ENCODE measurements around the gene EML3. TPM values are rescaled to one million over a fixed set of nuclear protein-coding genes. Genes with fewer than 3 reads are reported as not detected.

Gene EML3
- total RNA-seq, 5 donors from 2014 or later (not counting 1 experiment from before 2014, with no cell fraction given), result 160 to 372 (median 328) TPM

DNA sequence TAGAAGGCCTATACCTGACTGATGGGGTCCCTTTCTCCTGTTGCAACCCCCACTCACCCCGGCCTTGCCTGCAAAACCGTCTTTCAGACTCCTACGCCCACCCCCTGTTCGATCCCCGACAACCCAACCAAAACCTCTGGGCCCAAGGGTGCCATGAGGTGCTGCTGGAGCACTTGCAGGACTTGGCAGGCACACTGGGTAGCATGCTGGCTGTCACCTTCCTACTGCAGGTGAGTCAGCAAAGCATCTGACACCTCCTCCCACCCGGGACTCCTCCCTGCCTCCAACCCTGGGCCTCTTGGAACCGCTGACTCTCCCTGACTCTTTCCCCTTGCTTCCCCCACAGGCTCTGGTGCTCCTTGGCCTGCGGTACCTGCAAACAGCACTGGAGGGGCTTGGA is 1.7 kb upstream of the EML3 start:
- Histone ChIP-seq H3K36me3 (ENCODE audit: control insufficient read depth in 2 of 2, extremely low read depth in 1 of 2, insufficient read depth in 1 of 2, low read length in 1 of 2) (peaks cover 9 to 39% of the 10 kb centered on the region in 2 donors), H3K27ac (ENCODE audit: low read length) (peak overlapping the region; percentile 6), H3K4me1 (ENCODE audit: control insufficient read depth in 1 of 2, extremely low read depth in 1 of 2, insufficient read depth in 2 of 2, low read length in 2 of 2) (peaks cover 5 to 41% of the 10 kb centered on the region in 2 experiments), H3K27me3 (replicated peaks in 1 of 2; ENCODE audit: control insufficient read depth in 2 of 2, extremely low read depth in 1 of 2, insufficient read depth in 2 of 2, low read length in 1 of 2) (no peaks in the 10 kb centered on the region), H3K9me3 (no peaks in the 10 kb centered on the region), H3K4me3 (ENCODE audit: control insufficient read depth in 1 of 2, extremely low read depth in 1 of 2, low read length in 1 of 2) (no peak overlapping the region)
- ChIA-PET CTCF (interaction anchor here in 1 of 2 donors (1.4 kb wide), 1 partner anchor 23 kb away, joined by 5 read pairs; the partner anchor contains the start of gene TUT1), POLR2A (no interaction called here)
- peaks cover 35 to 47% (median 42%) of the 10 kb centered on the region in 3 donors for H3K4me1 Mint-ChIP-seq
- 78% methylated on average over 6 of the region's 8 CpGs for WGBS (ENCODE audit: insufficient coverage)
- peak overlapping the region in 2 of 3 donors; percentile 53 to 54 for H3K4me3 Mint-ChIP-seq
- peak overlapping the region; percentile 82 to 94 for H3K27ac Mint-ChIP-seq
- no peak for ATAC-seq (replicated peaks in 1 of 4)
- H3K36me3 Mint-ChIP-seq, result peaks cover 20% of the 10 kb centered on the region
- DNase-seq, result no peak
- H3K9me3 Mint-ChIP-seq, result no peaks in the 10 kb centered on the region
- H3K27me3 Mint-ChIP-seq, result no peaks in the 10 kb centered on the region

DNA sequence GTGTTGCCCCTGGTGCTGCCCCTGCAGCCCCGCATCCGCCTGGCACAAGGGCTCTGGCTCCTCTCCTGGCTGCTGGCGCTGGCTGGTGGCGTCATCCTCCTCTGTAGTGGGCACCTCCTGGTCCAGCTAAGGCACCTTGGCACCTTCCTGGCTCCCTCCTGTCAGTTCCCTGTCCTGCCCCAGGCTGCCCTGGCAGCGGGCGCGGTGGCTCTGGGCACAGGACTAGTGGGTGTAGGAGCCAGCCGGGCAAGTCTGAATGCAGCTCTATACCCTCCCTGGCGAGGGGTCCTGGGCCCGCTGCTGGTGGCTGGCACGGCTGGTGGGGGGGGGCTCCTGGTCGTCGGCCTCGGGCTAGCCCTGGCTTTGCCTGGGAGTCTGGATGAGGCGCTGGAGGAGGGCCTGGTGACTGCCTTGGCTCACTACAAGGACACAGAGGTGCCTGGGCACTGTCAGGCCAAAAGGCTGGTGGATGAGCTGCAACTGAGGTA is 760 bp upstream of the EML3 start:
- Mint-ChIP-seq H3K4me3 (peak overlapping the region in 1 of 3 donors; percentile 54), H3K27me3 (no peaks in the 10 kb centered on the region), H3K9me3 (no peaks in the 10 kb centered on the region), H3K27ac (peak overlapping the region; percentile 84 to 94), H3K4me1 (peaks cover 42 to 50% (median 46%) of the 10 kb centered on the region in 3 donors), H3K36me3 (peaks cover 23% of the 10 kb centered on the region)
- Histone ChIP-seq H3K9me3 (no peaks in the 10 kb centered on the region), H3K36me3 (ENCODE audit: control insufficient read depth in 2 of 2, extremely low read depth in 1 of 2, insufficient read depth in 1 of 2, low read length in 1 of 2) (peaks cover 9 to 48% of the 10 kb centered on the region in 2 donors), H3K27me3 (replicated peaks in 1 of 2; ENCODE audit: control insufficient read depth in 2 of 2, extremely low read depth in 1 of 2, insufficient read depth in 2 of 2, low read length in 1 of 2) (no peaks in the 10 kb centered on the region), H3K4me1 (ENCODE audit: control insufficient read depth in 1 of 2, extremely low read depth in 1 of 2, insufficient read depth in 2 of 2, low read length in 2 of 2) (peaks cover 3 to 50% of the 10 kb centered on the region in 2 experiments), H3K27ac (ENCODE audit: low read length) (peak overlapping the region; percentile 73), H3K4me3 (ENCODE audit: control insufficient read depth in 1 of 2, extremely low read depth in 1 of 2, low read length in 1 of 2) (peak overlapping the region in 1 of 2 donors; percentile 85)
- CTCF ChIA-PET, result interaction anchor here (0.6 to 1.4 kb wide), 5 partner anchors 9 to 52 kb away, joined by 3 to 6 read pairs (median 4); partner anchors contain the start of genes B3GAT3 (in 1 of the 2), C11orf98 (in 1 of the 2), CSKMT (in 1 of the 2) and TUT1 (in 1 of the 2)
- WGBS (ENCODE audit: insufficient coverage), result 86% methylated on average over 10 of the region's 15 CpGs
- ATAC-seq (replicated peaks in 1 of 4) (peak in 1 of 4 experiments; percentile 2), DNase-seq (no peak)
- POLR2A ChIA-PET, result interaction anchor here in 1 of 2 donors (0.5 to 0.7 kb wide), 2 partner anchors 54 to 69 kb away, joined by 7 to 8 read pairs; no protein-coding TSS in a partner anchor

- peak overlapping the region; percentile 97 to 98 (median 97) for H3K4me3 Mint-ChIP-seq
- Histone ChIP-seq H3K4me3 (ENCODE audit: control insufficient read depth in 1 of 2, extremely low read depth in 1 of 2, low read length in 1 of 2) (peak overlapping the region; percentile 85 to 88), H3K4me1 (ENCODE audit: control insufficient read depth in 1 of 2, extremely low read depth in 1 of 2, insufficient read depth in 2 of 2, low read length in 2 of 2) (peaks cover 3 to 50% of the 10 kb centered on the region in 2 experiments), H3K36me3 (ENCODE audit: control insufficient read depth in 2 of 2, extremely low read depth in 1 of 2, insufficient read depth in 1 of 2, low read length in 1 of 2) (peaks cover 17 to 56% of the 10 kb centered on the region in 2 donors), H3K9me3 (no peaks in the 10 kb centered on the region), H3K27me3 (replicated peaks in 1 of 2; ENCODE audit: control insufficient read depth in 2 of 2, extremely low read depth in 1 of 2, insufficient read depth in 2 of 2, low read length in 1 of 2) (no peaks in the 10 kb centered on the region), H3K27ac (ENCODE audit: low read length) (peak overlapping the region; percentile 83)
- H3K36me3 Mint-ChIP-seq, result peaks cover 33% of the 10 kb centered on the region
- ATAC-seq (replicated peaks in 1 of 4) (peak; percentile 2 to 57 (median 38)), DNase-seq (peak in 26 of 35 experiments; percentile 22 to 77 (median 50))
- CTCF ChIA-PET, result interaction anchor here in 1 of 2 donors (0.6 to 1.7 kb wide), 8 partner anchors 10 to 81 kb away, joined by 3 to 10 read pairs (median 6); partner anchors contain the start of genes B3GAT3, C11orf98, CSKMT and MTA2
- under 1% methylated on average over 34 of the region's 34 CpGs for WGBS (ENCODE audit: insufficient coverage)
- no peaks in the 10 kb centered on the region for H3K27me3 Mint-ChIP-seq
- H3K9me3 Mint-ChIP-seq, result no peaks in the 10 kb centered on the region
- H3K4me1 Mint-ChIP-seq, result peaks cover 49 to 61% (median 53%) of the 10 kb centered on the region in 3 donors
- peak overlapping the region; percentile 98 for H3K27ac Mint-ChIP-seq
- POLR2A ChIA-PET, result interaction anchor here (0.5 to 0.8 kb wide), 5 partner anchors 10 to 644 kb away, joined by 3 to 7 read pairs (median 3); partner anchors contain the start of gene MTA2 (in 1 of the 2)
Measured at GRCh38 chr11:62611705-62612365, 740 bp downstream of the EML3 start.

DNA sequence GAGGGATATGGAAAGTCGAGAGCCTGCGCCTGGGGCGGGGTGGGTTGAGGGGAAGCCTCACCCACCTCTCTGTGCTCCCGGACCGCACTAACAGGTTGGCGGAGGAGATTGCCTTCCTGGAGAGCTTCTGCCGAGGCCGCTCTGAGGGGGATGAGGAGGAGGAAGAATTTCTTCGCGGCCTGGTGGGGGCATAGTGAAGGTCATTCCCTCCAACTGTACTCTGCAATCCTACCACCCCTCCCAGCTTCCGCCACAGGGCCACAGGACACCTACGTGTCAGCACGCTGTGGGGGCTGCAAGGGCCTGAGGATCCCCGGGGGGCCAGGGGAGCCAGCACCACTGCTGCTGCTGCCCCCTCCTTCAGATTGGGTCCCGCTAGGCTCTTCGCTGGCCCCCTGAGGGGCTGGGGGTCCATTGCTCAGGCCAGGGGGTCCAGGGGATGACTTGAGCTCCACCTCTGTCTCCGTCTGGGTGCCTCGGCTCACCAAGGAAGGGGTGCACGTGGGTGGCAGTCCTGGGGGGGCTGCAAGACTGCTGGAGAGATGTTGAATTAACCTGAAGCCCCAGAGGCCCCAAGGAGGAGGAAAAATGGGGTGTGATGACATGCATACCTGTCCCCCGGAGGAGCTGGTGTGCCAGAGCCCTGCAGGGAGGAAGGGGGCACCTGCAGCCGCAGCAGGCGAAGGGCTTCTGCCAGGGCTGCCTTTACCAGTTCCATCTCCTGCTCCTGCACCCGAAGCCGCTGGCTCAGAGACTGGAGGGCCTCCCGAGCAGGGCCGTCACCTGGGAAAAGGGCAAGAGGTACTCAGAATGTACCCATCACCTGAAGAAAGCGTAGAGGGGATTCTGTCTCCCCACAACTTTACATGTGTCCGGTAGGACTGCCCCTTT is 1.5 kb downstream of the EML3 start:
- H3K36me3 Mint-ChIP-seq, result peaks cover 33% of the 10 kb centered on the region
- Histone ChIP-seq H3K36me3 (ENCODE audit: control insufficient read depth in 2 of 2, extremely low read depth in 1 of 2, insufficient read depth in 1 of 2, low read length in 1 of 2) (peaks cover 13 to 54% of the 10 kb centered on the region in 2 donors), H3K4me3 (ENCODE audit: control insufficient read depth in 1 of 2, extremely low read depth in 1 of 2, low read length in 1 of 2) (peak overlapping the region; percentile 85 to 88), H3K4me1 (ENCODE audit: control insufficient read depth in 1 of 2, extremely low read depth in 1 of 2, insufficient read depth in 2 of 2, low read length in 2 of 2) (peaks cover 3 to 50% of the 10 kb centered on the region in 2 experiments), H3K9me3 (no peaks in the 10 kb centered on the region), H3K27ac (ENCODE audit: low read length) (peak overlapping the region; percentile 83), H3K27me3 (replicated peaks in 1 of 2; ENCODE audit: control insufficient read depth in 2 of 2, extremely low read depth in 1 of 2, insufficient read depth in 2 of 2, low read length in 1 of 2) (no peaks in the 10 kb centered on the region)
- DNase-seq, result no peak
- ATAC-seq (replicated peaks in 1 of 4), result no peak
- peaks cover 49 to 64% (median 53%) of the 10 kb centered on the region in 3 donors for H3K4me1 Mint-ChIP-seq
- WGBS (ENCODE audit: insufficient coverage), result 70% methylated on average over 14 of the region's 28 CpGs
- H3K9me3 Mint-ChIP-seq, result no peaks in the 10 kb centered on the region
- H3K27ac Mint-ChIP-seq, result peak overlapping the region; percentile 98
- H3K27me3 Mint-ChIP-seq, result no peaks in the 10 kb centered on the region
- POLR2A ChIA-PET, result interaction anchor here in 1 of 2 donors (0.5 to 0.8 kb wide), 3 partner anchors 9 to 643 kb away, joined by 3 to 7 read pairs (median 4); partner anchors contain the start of gene MTA2
- peak overlapping the region; percentile 97 to 98 (median 97) for H3K4me3 Mint-ChIP-seq
- CTCF ChIA-PET, result interaction anchor here (0.6 to 1.7 kb wide), 9 partner anchors 9 to 54 kb away, joined by 3 to 10 read pairs (median 6); partner anchors contain the start of genes B3GAT3 (in 1 of the 2), C11orf98 (in 1 of the 2), CSKMT (in 1 of the 2) and MTA2 (in 1 of the 2)

DNA sequence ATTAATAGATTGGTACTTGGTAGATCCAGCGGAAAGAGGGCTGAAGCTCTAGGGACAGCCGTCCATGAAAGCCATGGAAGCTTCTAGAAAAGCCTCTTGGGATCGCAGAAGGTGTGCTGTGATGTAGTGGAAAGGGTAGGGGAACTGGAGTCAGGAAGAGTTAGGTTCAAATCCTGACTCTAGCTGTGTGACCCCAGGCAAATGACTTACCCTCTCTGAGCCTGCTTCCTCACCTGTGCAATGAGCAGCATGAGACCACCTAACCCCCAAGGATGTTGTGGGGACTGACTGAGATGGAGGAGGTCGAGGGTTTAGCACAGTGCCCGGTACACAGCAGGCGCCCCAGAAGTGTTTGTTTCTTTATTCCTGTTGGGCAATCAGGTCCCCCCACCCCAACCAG is 2.2 kb downstream of the EML3 start:
- H3K27ac Mint-ChIP-seq, result peak overlapping the region; percentile 84 to 98
- Histone ChIP-seq H3K4me3 (ENCODE audit: control insufficient read depth in 1 of 2, extremely low read depth in 1 of 2, low read length in 1 of 2) (no peak overlapping the region), H3K9me3 (no peaks in the 10 kb centered on the region), H3K4me1 (ENCODE audit: control insufficient read depth in 1 of 2, extremely low read depth in 1 of 2, insufficient read depth in 2 of 2, low read length in 2 of 2) (peaks cover 3 to 50% of the 10 kb centered on the region in 2 experiments), H3K36me3 (ENCODE audit: control insufficient read depth in 2 of 2, extremely low read depth in 1 of 2, insufficient read depth in 1 of 2, low read length in 1 of 2) (peaks cover 13 to 57% of the 10 kb centered on the region in 2 donors), H3K27me3 (replicated peaks in 1 of 2; ENCODE audit: control insufficient read depth in 2 of 2, extremely low read depth in 1 of 2, insufficient read depth in 2 of 2, low read length in 1 of 2) (no peaks in the 10 kb centered on the region), H3K27ac (ENCODE audit: low read length) (no peak overlapping the region)
- H3K4me1 Mint-ChIP-seq, result peaks cover 49 to 64% (median 53%) of the 10 kb centered on the region in 3 donors
- ChIA-PET POLR2A (no interaction called here), CTCF (interaction anchor here (0.6 to 1.7 kb wide), 3 partner anchors 9 to 18 kb away, joined by 3 to 7 read pairs (median 3); partner anchors contain the start of gene MTA2 (in 1 of the 2))
- H3K27me3 Mint-ChIP-seq, result no peaks in the 10 kb centered on the region
- ATAC-seq (replicated peaks in 1 of 4), result no peak
- peak overlapping the region; percentile 97 to 98 (median 97) for H3K4me3 Mint-ChIP-seq
- no CpG with 5 or more reads among the region's 6 CpGs for WGBS (ENCODE audit: insufficient coverage)
- H3K9me3 Mint-ChIP-seq, result no peaks in the 10 kb centered on the region
- H3K36me3 Mint-ChIP-seq, result peaks cover 33% of the 10 kb centered on the region
- DNase-seq, result no peak
